Activated CD4-positive, alpha-beta T cell treated with anti-CD3 and anti-CD28 coated beads, Interleukin-2, amount 10 ng/mL, durations not matched to agents 7 days and 5 days (primary cell): Measurements from ENCODE around the gene SCUBE2. TPM values are rescaled to one million over a fixed set of nuclear protein-coding genes. Genes with fewer than 3 reads are reported as not detected.

Source experiments
- CTCF ChIA-PET: fragments of 350-600 bp; sonication (Branson Sonifier 250); formaldehyde crosslinking; loops from one replicate; lab custom pipeline; 2021; ENCODE audit warnings: antibody characterized with exemption; lab: Charles Lee
- POLR2A ChIA-PET: fragments of 350-600 bp; sonication (Branson Sonifier 250); formaldehyde crosslinking; loops from one replicate; lab custom pipeline; 2021; ENCODE audit warnings: antibody characterized with exemption; lab: Charles Lee
- DNase-seq: peaks from one replicate; pipeline ENCODE4 v3.0.0-alpha.2; 2020
- H3K27ac Mint-ChIP-seq: one replicate; pipeline ENCODE4 v1.8.0; 2021; ENCODE audit warnings: mild to moderate bottlenecking, moderate library complexity, mixed read lengths
- H3K27me3 Mint-ChIP-seq: one replicate; pipeline ENCODE4 v1.8.0; 2021; ENCODE audit warnings: mixed read lengths
- H3K36me3 Mint-ChIP-seq: one replicate; pipeline ENCODE4 v1.8.0; 2021; ENCODE audit warnings: low read depth, mixed read lengths
- H3K4me1 Mint-ChIP-seq: one replicate; pipeline ENCODE4 v1.8.0; 2021; ENCODE audit warnings: mixed read lengths
- H3K4me3 Mint-ChIP-seq: one replicate; pipeline ENCODE4 v1.8.0; 2021; ENCODE audit warnings: mild to moderate bottlenecking, moderate library complexity, mixed read lengths
- H3K9me3 Mint-ChIP-seq: one replicate; pipeline ENCODE4 v1.8.0; 2021; ENCODE audit warnings: mixed read lengths
- total RNA-seq, 2 experiments: library from RNA; stranded (reverse); gene quantifications; one replicate each; pipeline ENCODE4 v1.2.3, GENCODE V29; 2021

SCUBE2 gene
- total RNA-seq, 2 experiments from 2014 or later = 0.35 to 0.55 TPM

GRCh38 chr11:9069256-9069655 lies 22.1 kb downstream of the SCUBE2 start:
- peaks cover 13% of the 10 kb centered on the region for H3K27me3 Mint-ChIP-seq
- CTCF ChIA-PET = interaction anchor here (0.7 to 1.8 kb wide), 3 partner anchors 8 to 19 kb away, joined by 4 to 6 read pairs (median 4); no protein-coding TSS in a partner anchor
- no peaks in the 10 kb centered on the region for H3K36me3 Mint-ChIP-seq
- POLR2A ChIA-PET = no interaction called here
- H3K4me3 Mint-ChIP-seq = no peak overlapping the region
- H3K27ac Mint-ChIP-seq = no peak overlapping the region
- no peak for DNase-seq
- H3K4me1 Mint-ChIP-seq = no peaks in the 10 kb centered on the region
- no peaks in the 10 kb centered on the region for H3K9me3 Mint-ChIP-seq

- H3K4me1 Mint-ChIP-seq = peaks cover 2% of the 10 kb centered on the region
- CTCF ChIA-PET = interaction anchor here (0.7 kb wide), 1 partner anchor 454 kb away, joined by 3 read pairs; no protein-coding TSS in a partner anchor
- H3K4me3 Mint-ChIP-seq = no peak overlapping the region
- peaks cover 10% of the 10 kb centered on the region for H3K27me3 Mint-ChIP-seq
- H3K27ac Mint-ChIP-seq = no peak overlapping the region
- no peak for DNase-seq
- no peaks in the 10 kb centered on the region for H3K9me3 Mint-ChIP-seq
- POLR2A ChIA-PET = no interaction called here
- H3K36me3 Mint-ChIP-seq = no peaks in the 10 kb centered on the region
Observed at GRCh38 chr11:9066433-9066925, 24.9 kb downstream of the SCUBE2 start.

GRCh38 chr11:9065607-9066432 lies 25.6 kb downstream of the SCUBE2 start:
- ChIA-PET POLR2A (no interaction called here), CTCF (interaction anchor here (0.7 kb wide), 1 partner anchor 455 kb away, joined by 3 read pairs; no protein-coding TSS in a partner anchor)
- Mint-ChIP-seq H3K27ac (no peak overlapping the region), H3K36me3 (no peaks in the 10 kb centered on the region), H3K27me3 (peaks cover 7% of the 10 kb centered on the region), H3K9me3 (no peaks in the 10 kb centered on the region), H3K4me1 (peaks cover 5% of the 10 kb centered on the region), H3K4me3 (no peak overlapping the region)
- DNase-seq = no peak

GRCh38 chr11:9061807-9062206 lies 29.6 kb downstream of the SCUBE2 start:
- Mint-ChIP-seq H3K4me3 (no peak overlapping the region), H3K27me3 (peaks cover 7% of the 10 kb centered on the region), H3K36me3 (no peaks in the 10 kb centered on the region), H3K27ac (no peak overlapping the region), H3K4me1 (peaks cover 14% of the 10 kb centered on the region), H3K9me3 (no peaks in the 10 kb centered on the region)
- DNase-seq = no peak
- POLR2A ChIA-PET = no interaction called here
- CTCF ChIA-PET = interaction anchor here (0.6 to 2.3 kb wide), 5 partner anchors 10 to 1432 kb away, joined by 3 to 7 read pairs (median 5); no protein-coding TSS in a partner anchor

GRCh38 chr11:9060700-9061111 lies 30.7 kb downstream of the SCUBE2 start:
- peaks cover 14% of the 10 kb centered on the region for H3K4me1 Mint-ChIP-seq
- peak; percentile 55 for DNase-seq
- POLR2A ChIA-PET = no interaction called here
- H3K27ac Mint-ChIP-seq = peak overlapping the region; percentile 60
- no peak overlapping the region for H3K4me3 Mint-ChIP-seq
- peaks cover 7% of the 10 kb centered on the region for H3K27me3 Mint-ChIP-seq
- CTCF ChIA-PET = interaction anchor here (1.7 to 2.3 kb wide), 3 partner anchors 8 to 77 kb away, joined by 5 to 6 read pairs (median 6); no protein-coding TSS in a partner anchor
- no peaks in the 10 kb centered on the region for H3K9me3 Mint-ChIP-seq
- no peaks in the 10 kb centered on the region for H3K36me3 Mint-ChIP-seq

- CTCF ChIA-PET = interaction anchor here (1.1 to 2.3 kb wide), 4 partner anchors 10 to 79 kb away, joined by 3 to 6 read pairs (median 6); no protein-coding TSS in a partner anchor
- Mint-ChIP-seq H3K27ac (no peak overlapping the region), H3K4me3 (no peak overlapping the region), H3K27me3 (peaks cover 7% of the 10 kb centered on the region), H3K4me1 (peaks cover 14% of the 10 kb centered on the region), H3K36me3 (no peaks in the 10 kb centered on the region), H3K9me3 (no peaks in the 10 kb centered on the region)
- DNase-seq = no peak
- POLR2A ChIA-PET = no interaction called here
Observed at GRCh38 chr11:9059406-9059805, 32.0 kb downstream of the SCUBE2 start.

GRCh38 chr11:9057888-9058287 lies 33.5 kb downstream of the SCUBE2 start:
- Mint-ChIP-seq H3K9me3 (no peaks in the 10 kb centered on the region), H3K36me3 (no peaks in the 10 kb centered on the region), H3K4me1 (peaks cover 14% of the 10 kb centered on the region), H3K27me3 (peaks cover 7% of the 10 kb centered on the region), H3K4me3 (no peak overlapping the region), H3K27ac (no peak overlapping the region)
- no peak for DNase-seq
- CTCF ChIA-PET = interaction anchor here (1.3 kb wide), 1 partner anchor 7 kb away, joined by 4 read pairs; no protein-coding TSS in a partner anchor
- POLR2A ChIA-PET = no interaction called here

- peaks cover 2% of the 10 kb centered on the region for H3K27me3 Mint-ChIP-seq
- H3K27ac Mint-ChIP-seq = no peak overlapping the region
- no peak for DNase-seq
- no peak overlapping the region for H3K4me3 Mint-ChIP-seq
- no peaks in the 10 kb centered on the region for H3K36me3 Mint-ChIP-seq
- ChIA-PET CTCF (interaction anchor here (1.4 kb wide), 1 partner anchor 9 kb away, joined by 4 read pairs; no protein-coding TSS in a partner anchor), POLR2A (no interaction called here)
- no peaks in the 10 kb centered on the region for H3K9me3 Mint-ChIP-seq
- peaks cover 14% of the 10 kb centered on the region for H3K4me1 Mint-ChIP-seq
Observed at GRCh38 chr11:9057007-9057406, 34.4 kb downstream of the SCUBE2 start.

- Mint-ChIP-seq H3K4me3 (no peak overlapping the region), H3K9me3 (no peaks in the 10 kb centered on the region), H3K4me1 (peaks cover 12% of the 10 kb centered on the region), H3K27me3 (no peaks in the 10 kb centered on the region), H3K27ac (peak overlapping the region; percentile 58), H3K36me3 (no peaks in the 10 kb centered on the region)
- CTCF ChIA-PET = interaction anchor here (1.4 kb wide), 1 partner anchor 9 kb away, joined by 4 read pairs; no protein-coding TSS in a partner anchor
- DNase-seq = no peak
- POLR2A ChIA-PET = no interaction called here
Observed at GRCh38 chr11:9056467-9056866, 34.9 kb downstream of the SCUBE2 start.

- no peak for DNase-seq
- H3K9me3 Mint-ChIP-seq = no peaks in the 10 kb centered on the region
- POLR2A ChIA-PET = no interaction called here
- H3K4me1 Mint-ChIP-seq = no peaks in the 10 kb centered on the region
- CTCF ChIA-PET = interaction anchor here (0.7 kb wide), 1 partner anchor 10 kb away, joined by 4 read pairs; no protein-coding TSS in a partner anchor
- H3K27me3 Mint-ChIP-seq = no peaks in the 10 kb centered on the region
- H3K36me3 Mint-ChIP-seq = no peaks in the 10 kb centered on the region
- no peak overlapping the region for H3K4me3 Mint-ChIP-seq
- no peak overlapping the region for H3K27ac Mint-ChIP-seq
Observed at GRCh38 chr11:9053316-9054035, 37.9 kb downstream of the SCUBE2 start.

- CTCF ChIA-PET = interaction anchor here (1.3 kb wide), 1 partner anchor 10 kb away, joined by 4 read pairs; no protein-coding TSS in a partner anchor
Observed at GRCh38 chr11:9052316-9052715, 39.1 kb downstream of the SCUBE2 start.

GRCh38 chr11:9049959-9050358 lies 41.4 kb downstream of the SCUBE2 start:
- POLR2A ChIA-PET = no interaction called here
- Mint-ChIP-seq H3K9me3 (no peaks in the 10 kb centered on the region), H3K27ac (no peak overlapping the region), H3K27me3 (no peaks in the 10 kb centered on the region), H3K4me3 (no peak overlapping the region), H3K4me1 (no peaks in the 10 kb centered on the region), H3K36me3 (no peaks in the 10 kb centered on the region)
- no peak for DNase-seq
- CTCF ChIA-PET = interaction anchor here (0.9 to 1.7 kb wide), 3 partner anchors 9 to 96 kb away, joined by 3 to 5 read pairs (median 4); no protein-coding TSS in a partner anchor

More at GRCh38 chr11:9052316-9052715, 39.1 kb downstream of the SCUBE2 start:
- POLR2A ChIA-PET = no interaction called here
- H3K36me3 Mint-ChIP-seq = no peaks in the 10 kb centered on the region
- no peaks in the 10 kb centered on the region for H3K4me1 Mint-ChIP-seq
- DNase-seq = no peak
- H3K27me3 Mint-ChIP-seq = no peaks in the 10 kb centered on the region
- H3K9me3 Mint-ChIP-seq = no peaks in the 10 kb centered on the region
- H3K27ac Mint-ChIP-seq = no peak overlapping the region
- no peak overlapping the region for H3K4me3 Mint-ChIP-seq
